Measurements from ENCODE around the gene ATAD3B.

The ATAD3B gene

GRCh38 chr1:1435911-1436629 lies 35.5 kb upstream of the ATAD3B start:
- ChIA-PET POLR2A (ENCODE audit: low non-redundant PET) (interaction anchor here (1.3 kb wide), 1 partner anchor 29 kb away, joined by 6 read pairs; the partner anchor contains the start of gene MRPL20), CTCF (no interaction called here)
- TF ChIP-seq CTCF (conservative IDR thresholded peaks at IDR 0.05; ENCODE audit: low read depth): no peak
- H3K27ac ChIP-seq: peak overlapping the region; percentile 42; the same call in 1 of the 2 replicates
- DNase-seq (ENCODE audit: low spot score): no peak

GRCh38 chr1:1436630-1437032 lies 34.9 kb upstream of the ATAD3B start:
- DNase-seq (ENCODE audit: low spot score): no peak
- no peak overlapping the region for H3K27ac ChIP-seq
- ChIA-PET POLR2A (ENCODE audit: low non-redundant PET) (interaction anchor here (0.7 to 1.3 kb wide), 2 partner anchors 29 to 38 kb away, joined by 3 to 6 read pairs; partner anchors contain the start of genes CCNL2 and MRPL20), CTCF (interaction anchor here (1.6 kb wide), 1 partner anchor 37 kb away, joined by 4 read pairs; no protein-coding TSS in a partner anchor)
- TF ChIP-seq CTCF (conservative IDR thresholded peaks at IDR 0.05; ENCODE audit: low read depth): no peak

- no peak for TF ChIP-seq CTCF (conservative IDR thresholded peaks at IDR 0.05; ENCODE audit: low read depth)
- CTCF ChIA-PET: interaction anchor here (1.6 kb wide), 1 partner anchor 37 kb away, joined by 4 read pairs; no protein-coding TSS in a partner anchor
- DNase-seq (ENCODE audit: low spot score): no peak
- POLR2A ChIA-PET (ENCODE audit: low non-redundant PET): interaction anchor here (0.7 to 1.3 kb wide), 3 partner anchors 30 to 38 kb away, joined by 3 to 6 read pairs (median 3); partner anchors contain the start of genes CCNL2 and MRPL20
- no peak overlapping the region for H3K27ac ChIP-seq
Measured at GRCh38 chr1:1437033-1437903, 34.3 kb upstream of the ATAD3B start.

- DNase-seq (ENCODE audit: low spot score): no peak
Measured at GRCh38 chr1:1437904-1438376, 33.6 kb upstream of the ATAD3B start.

GRCh38 chr1:1438531-1439381 lies 32.8 kb upstream of the ATAD3B start:
- ChIA-PET POLR2A (ENCODE audit: low non-redundant PET) (interaction anchor here (1.1 kb wide), 2 partner anchors 31 to 39 kb away, joined by 3 read pairs; no protein-coding TSS in a partner anchor), CTCF (no interaction called here)
- TF ChIP-seq CTCF (conservative IDR thresholded peaks at IDR 0.05; ENCODE audit: low read depth): no peak
- no peak for DNase-seq (ENCODE audit: low spot score)
- no peak overlapping the region for H3K27ac ChIP-seq

More at GRCh38 chr1:1437904-1438376, 33.6 kb upstream of the ATAD3B start:
- ChIA-PET POLR2A (ENCODE audit: low non-redundant PET) (interaction anchor here (1.1 to 1.3 kb wide), 3 partner anchors 30 to 38 kb away, joined by 3 to 6 read pairs (median 3); partner anchors contain the start of gene MRPL20), CTCF (interaction anchor here (1.6 kb wide), 1 partner anchor 38 kb away, joined by 4 read pairs; no protein-coding TSS in a partner anchor)
- no peak overlapping the region for H3K27ac ChIP-seq
- no peak for TF ChIP-seq CTCF (conservative IDR thresholded peaks at IDR 0.05; ENCODE audit: low read depth)

Measured in RWPE1 (cell line).